Measurements from ENCODE around the gene DGCR2. TPM values are rescaled to one million over a fixed set of nuclear protein-coding genes. Genes with fewer than 3 reads are reported as not detected.

The DGCR2 gene
- total and polyA plus RNA-seq, 10 of the 15 experiments (the other 5 are each of a cell fraction or from before 2014, with no cell fraction given) = 0.19 to 28.4 (median 16.0) TPM

DNA sequence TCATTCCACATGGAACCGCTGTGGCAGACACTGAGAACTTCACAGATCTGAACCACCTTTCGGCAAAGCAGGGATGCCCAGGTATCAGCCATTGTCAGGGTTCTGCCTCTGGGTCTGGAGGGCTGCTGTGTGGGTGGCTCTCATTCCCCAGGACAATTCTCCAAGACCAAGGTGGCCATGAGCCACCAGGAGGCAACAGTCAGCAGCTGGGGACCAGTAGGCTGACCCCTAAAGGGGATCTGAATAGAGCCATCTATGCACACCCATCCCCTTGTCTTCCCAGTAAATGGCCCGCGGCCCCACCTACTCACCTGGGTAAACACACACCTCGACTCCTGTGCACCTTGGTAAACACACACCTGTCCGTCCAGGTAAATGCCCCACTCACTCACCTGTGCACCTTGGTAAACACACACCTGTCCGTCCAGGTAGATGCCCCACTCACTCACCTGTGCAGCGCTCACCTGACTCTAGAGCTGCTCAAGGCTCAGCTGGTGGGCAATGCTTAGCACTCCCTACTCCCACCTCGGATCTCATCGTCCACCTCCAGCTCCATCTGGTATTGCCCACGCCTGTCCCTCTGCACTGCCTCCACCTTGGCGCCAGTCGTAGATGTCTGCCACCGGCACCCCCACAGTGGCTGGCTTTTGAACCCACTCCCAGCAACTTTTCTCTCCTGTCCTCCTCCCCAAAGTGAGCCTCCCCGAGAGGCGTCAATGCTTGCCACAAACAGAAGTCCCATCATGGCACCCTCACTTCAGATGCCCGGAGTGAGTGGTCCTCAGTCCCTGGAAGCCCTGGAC is 46.1 kb upstream of the DGCR2 start:
- ATAC-seq (no peak), FAIRE-seq (no peak), DNase-seq (ENCODE audit: low read depth, low spot score) (no peak)
- H3K27ac ChIP-seq (ENCODE audit: control insufficient read depth, insufficient read depth) = no peak overlapping the region
- SMC1A ChIA-PET (ENCODE audit: uncharacterized antibody, unreplicated experiment) = no interaction called here
- H3K36me3 ChIP-seq (ENCODE audit: control insufficient read depth in 2 of 2, insufficient read depth in 2 of 2, low read length in 1 of 2) = no peaks in the 10 kb centered on the region
- in situ Hi-C loops (cut with MboI) (no loop called here), intact Hi-C loops (cut with micrococcal nuclease; ENCODE audit: unreplicated experiment) (no loop called here)
- no peak overlapping the region for H3K9ac ChIP-seq (ENCODE audit: control insufficient read depth, insufficient read depth, low read length)
- peaks cover 13% of the 10 kb centered on the region for H3K4me1 ChIP-seq (ENCODE audit: control insufficient read depth, insufficient read depth, low read length)
- CTCF ChIA-PET = interaction anchor here (1.8 kb wide), 1 partner anchor 11 kb away, joined by 4 read pairs; no protein-coding TSS in a partner anchor
- 53% methylated on average over 17 of the region's 17 CpGs for WGBS (ENCODE audit: insufficient coverage, insufficient replicate concordance, low lambda C conversion rate, missing lambda C conversion rate)
- no TSS peak for BruUV-seq (replicated peaks)
- peaks cover 21% of the 10 kb centered on the region for H3K79me2 ChIP-seq (ENCODE audit: control insufficient read depth, insufficient read depth, low read length)
- H3K4me2 ChIP-seq (ENCODE audit: control insufficient read depth, insufficient read depth) = no peak overlapping the region
- H4K20me1 ChIP-seq (ENCODE audit: control insufficient read depth, insufficient read depth) = no peaks in the 10 kb centered on the region
- H3K4me3 ChIP-seq = no peak overlapping the region
- RAD21 ChIA-PET (ENCODE audit: unreplicated experiment) = no interaction called here
- peaks cover 5 to 11% of the 10 kb centered on the region in 2 experiments; a peak in 3 of 4 replicates for H3K27me3 ChIP-seq (replicated peaks in 1 of 2; ENCODE audit: control insufficient read depth in 2 of 2, insufficient read depth in 2 of 2, low read length in 1 of 2)
- POLR2A ChIA-PET = no interaction called here
- no peak overlapping the region for H2AFZ ChIP-seq (ENCODE audit: control insufficient read depth, low read depth, low read length)
- TF ChIP-seq MTA2 (IDR thresholded peaks at IDR 0.05; ENCODE audit: low read depth) = no peak
- TF ChIP-seq GATAD2B (conservative IDR thresholded peaks at IDR 0.05; ENCODE audit: low read depth) = no peak
- no peak for TF ChIP-seq RCOR1 (conservative IDR thresholded peaks at IDR 0.05; ENCODE audit: low read depth, low read length)
- no peak for TF ChIP-seq NRF1 (conservative IDR thresholded peaks at IDR 0.05; ENCODE audit: low read depth, low read length)
- no peak for TF ChIP-seq SP1 (IDR thresholded peaks at IDR 0.05; ENCODE audit: low read depth, low read length)
- TF ChIP-seq RAD51 (IDR thresholded peaks at IDR 0.05) = no peak
- no peaks in the 10 kb centered on the region for H3K9me3 ChIP-seq (replicated peaks; ENCODE audit: control insufficient read depth, insufficient read depth, low read length)

DNA sequence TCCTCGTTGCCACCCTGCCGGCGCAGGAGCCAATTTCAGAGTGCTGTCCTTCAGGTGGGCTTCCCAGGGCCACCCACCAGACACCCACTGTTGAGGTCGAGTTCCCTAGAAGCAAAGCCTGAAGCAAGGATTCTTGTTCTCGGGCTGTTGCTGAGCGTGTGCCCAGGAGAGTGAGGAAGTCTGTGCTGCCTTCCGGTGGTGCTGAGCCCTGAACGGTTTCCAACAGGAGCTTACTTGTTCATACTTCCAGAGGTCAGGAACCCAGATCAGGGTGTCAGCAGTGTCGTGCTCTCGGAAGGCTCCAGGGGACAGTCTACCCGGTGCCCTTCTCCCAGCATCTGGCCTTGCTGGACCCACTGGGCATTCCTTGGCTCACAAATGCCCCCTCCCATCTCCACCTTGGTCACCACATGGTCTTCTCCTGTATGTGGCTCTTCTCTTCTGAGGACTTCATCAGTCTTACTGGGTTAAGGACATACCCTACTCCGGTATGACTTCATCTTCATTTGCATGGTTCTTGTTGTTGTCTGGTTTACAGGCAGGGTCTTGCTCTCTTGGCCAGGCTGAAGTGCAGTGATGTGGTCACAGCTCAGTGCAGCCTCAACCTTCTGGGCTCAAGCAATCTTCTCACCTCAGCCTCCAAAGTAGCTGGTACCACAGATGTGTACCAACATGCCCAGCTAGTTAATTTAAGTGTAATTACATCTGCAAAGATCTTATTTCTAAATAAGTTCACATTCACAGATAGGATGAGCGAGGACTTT is 45.1 kb upstream of the DGCR2 start:
- in situ Hi-C loops (cut with MboI) (no loop called here), intact Hi-C loops (cut with micrococcal nuclease; ENCODE audit: unreplicated experiment) (no loop called here)
- no TSS peak for BruUV-seq (replicated peaks)
- H2AFZ ChIP-seq (ENCODE audit: control insufficient read depth, low read depth, low read length) = no peak overlapping the region
- H3K4me1 ChIP-seq (ENCODE audit: control insufficient read depth, insufficient read depth, low read length) = peaks cover 4% of the 10 kb centered on the region; the same call in 1 of the 2 replicates
- no peak overlapping the region for H3K4me2 ChIP-seq (ENCODE audit: control insufficient read depth, insufficient read depth)
- FAIRE-seq (no peak), DNase-seq (ENCODE audit: low read depth, low spot score) (no peak), ATAC-seq (no peak)
- peaks cover 5 to 11% of the 10 kb centered on the region in 2 experiments; a peak in 3 of 4 replicates for H3K27me3 ChIP-seq (replicated peaks in 1 of 2; ENCODE audit: control insufficient read depth in 2 of 2, insufficient read depth in 2 of 2, low read length in 1 of 2)
- ChIA-PET POLR2A (no interaction called here), CTCF (no interaction called here), SMC1A (ENCODE audit: uncharacterized antibody, unreplicated experiment) (no interaction called here), RAD21 (ENCODE audit: unreplicated experiment) (no interaction called here)
- no peaks in the 10 kb centered on the region for H3K9me3 ChIP-seq (replicated peaks; ENCODE audit: control insufficient read depth, insufficient read depth, low read length)
- no peak overlapping the region for H3K4me3 ChIP-seq
- 46% methylated on average over 13 of the region's 13 CpGs for WGBS (ENCODE audit: insufficient coverage, insufficient replicate concordance, low lambda C conversion rate, missing lambda C conversion rate)
- H3K79me2 ChIP-seq (ENCODE audit: control insufficient read depth, insufficient read depth, low read length) = peaks cover 11% of the 10 kb centered on the region
- no peaks in the 10 kb centered on the region for H3K36me3 ChIP-seq (ENCODE audit: control insufficient read depth in 2 of 2, insufficient read depth in 2 of 2, low read length in 1 of 2)
- H3K27ac ChIP-seq (ENCODE audit: control insufficient read depth, insufficient read depth) = no peak overlapping the region
- H3K9ac ChIP-seq (ENCODE audit: control insufficient read depth, insufficient read depth, low read length) = no peak overlapping the region
- no peaks in the 10 kb centered on the region for H4K20me1 ChIP-seq (ENCODE audit: control insufficient read depth, insufficient read depth)
- no peak for TF ChIP-seq CHD1 (IDR thresholded peaks at IDR 0.05; ENCODE audit: low read depth, low read length)
- no peak for TF ChIP-seq ZNF217 (IDR thresholded peaks at IDR 0.05)
- TF ChIP-seq, protein P1, sequence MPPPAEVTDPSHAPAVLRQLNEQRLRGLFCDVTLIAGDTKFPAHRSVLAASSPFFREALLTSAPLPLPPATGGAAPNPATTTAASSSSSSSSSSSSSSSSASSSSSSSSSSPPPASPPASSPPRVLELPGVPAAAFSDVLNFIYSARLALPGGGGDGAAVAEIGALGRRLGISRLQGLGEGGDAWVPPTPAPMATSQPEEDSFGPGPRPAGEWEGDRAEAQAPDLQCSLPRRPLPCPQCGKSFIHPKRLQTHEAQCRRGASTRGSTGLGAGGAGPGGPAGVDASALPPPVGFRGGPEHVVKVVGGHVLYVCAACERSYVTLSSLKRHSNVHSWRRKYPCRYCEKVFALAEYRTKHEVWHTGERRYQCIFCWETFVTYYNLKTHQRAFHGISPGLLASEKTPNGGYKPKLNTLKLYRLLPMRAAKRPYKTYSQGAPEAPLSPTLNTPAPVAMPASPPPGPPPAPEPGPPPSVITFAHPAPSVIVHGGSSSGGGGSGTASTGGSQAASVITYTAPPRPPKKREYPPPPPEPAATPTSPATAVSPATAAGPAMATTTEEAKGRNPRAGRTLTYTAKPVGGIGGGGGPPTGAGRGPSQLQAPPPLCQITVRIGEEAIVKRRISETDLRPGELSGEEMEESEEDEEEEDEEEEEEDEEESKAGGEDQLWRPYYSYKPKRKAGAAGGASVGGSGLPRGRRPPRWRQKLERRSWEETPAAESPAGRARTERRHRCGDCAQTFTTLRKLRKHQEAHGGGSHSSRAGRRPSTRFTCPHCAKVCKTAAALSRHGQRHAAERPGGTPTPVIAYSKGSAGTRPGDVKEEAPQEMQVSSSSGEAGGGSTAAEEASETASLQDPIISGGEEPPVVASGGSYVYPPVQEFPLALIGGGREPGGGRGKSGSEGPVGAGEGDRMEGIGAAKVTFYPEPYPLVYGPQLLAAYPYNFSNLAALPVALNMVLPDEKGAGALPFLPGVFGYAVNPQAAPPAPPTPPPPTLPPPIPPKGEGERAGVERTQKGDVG (CRISPR knock-in tag; IDR thresholded peaks at IDR 0.05) = no peak
- TF ChIP-seq RBBP5 (conservative IDR thresholded peaks at IDR 0.05) = no peak
- TF ChIP-seq ATF7 (IDR thresholded peaks at IDR 0.05; ENCODE audit: low read depth) = no peak
- no peak for TF ChIP-seq KLF5 (IDR thresholded peaks at IDR 0.05; ENCODE audit: partially characterized antibody)
- TF ChIP-seq JUNB (IDR thresholded peaks at IDR 0.05) = no peak
- TF ChIP-seq RFX5 (IDR thresholded peaks at IDR 0.05; ENCODE audit: low read depth, low read length) = no peak
- no peak for TF ChIP-seq TCF12 (IDR thresholded peaks at IDR 0.05; ENCODE audit: low read depth, low read length)
